Parathyroid adenoma (tissue), 2 donors: ENCODE results near the gene IL22RA2.

Source experiments
- H2AFZ ChIP-seq: fragments of 300-600 bp; sonication (generic); one replicate; pipeline ENCODE4 v1.7.0; 2017; ENCODE audit warnings: antibody characterized with exemption, mild to moderate bottlenecking
- H3K27ac ChIP-seq: fragments of 300-600 bp; sonication (generic); one replicate; pipeline ENCODE4 v1.7.0; 2017
- H3K27me3 ChIP-seq: fragments of 300-600 bp; sonication (generic); one replicate; pipeline ENCODE4 v1.7.0; 2017; ENCODE audit warnings: low read length; ENCODE audit not compliant: control insufficient read depth, insufficient read depth
- H3K36me3 ChIP-seq: fragments of 300-600 bp; sonication (generic); one replicate; pipeline ENCODE4 v1.7.0; 2017; ENCODE audit warnings: low read length; ENCODE audit not compliant: control insufficient read depth, insufficient read depth
- H3K4me1 ChIP-seq: fragments of 300-600 bp; sonication (generic); one replicate; pipeline ENCODE4 v1.7.0; 2017; ENCODE audit warnings: control low read depth
- H3K4me2 ChIP-seq: fragments of 300-600 bp; sonication (generic); one replicate; pipeline ENCODE4 v1.7.0; 2017; ENCODE audit warnings: low read length
- H3K4me3 ChIP-seq: fragments of 300-600 bp; sonication (generic); one replicate; pipeline ENCODE4 v1.7.0; 2017; ENCODE audit warnings: low read depth, low read length
- H3K79me2 ChIP-seq: fragments of 300-600 bp; sonication (generic); one replicate; pipeline ENCODE4 v1.7.0; 2017; ENCODE audit warnings: control low read depth
- H3K9ac ChIP-seq: fragments of 300-600 bp; sonication (generic); one replicate; pipeline ENCODE4 v1.7.0; 2017; ENCODE audit warnings: mild to moderate bottlenecking
- H3K9me3 ChIP-seq: fragments of 300-600 bp; sonication (generic); one replicate; pipeline ENCODE4 v1.7.0; 2017; ENCODE audit warnings: low read length; ENCODE audit not compliant: control insufficient read depth
- CTCF ChIP-seq: fragments of 300-600 bp; sonication (generic); IDR thresholded peaks from one replicate; pipeline ENCODE4 v1.7.0; 2017; ENCODE audit warnings: antibody characterized with exemption, mild to moderate bottlenecking
- donor health status: primary hyperparathyroidism.

IL22RA2 gene

GRCh38 chr6:137119196-137120104 lies 54.0 kb downstream of the IL22RA2 start:
- Histone ChIP-seq H3K9ac (no peak overlapping the region), H3K27me3 (no peaks in the 10 kb centered on the region), H3K79me2 (no peaks in the 10 kb centered on the region), H3K4me1 (peaks cover 11% of the 10 kb centered on the region), H3K4me3 (no peak overlapping the region), H2AFZ (no peak overlapping the region), H3K9me3 (no peaks in the 10 kb centered on the region), H3K36me3 (no peaks in the 10 kb centered on the region), H3K27ac (no peak overlapping the region), H3K4me2 (no peak overlapping the region)
- no peak for TF ChIP-seq CTCF

DNA sequence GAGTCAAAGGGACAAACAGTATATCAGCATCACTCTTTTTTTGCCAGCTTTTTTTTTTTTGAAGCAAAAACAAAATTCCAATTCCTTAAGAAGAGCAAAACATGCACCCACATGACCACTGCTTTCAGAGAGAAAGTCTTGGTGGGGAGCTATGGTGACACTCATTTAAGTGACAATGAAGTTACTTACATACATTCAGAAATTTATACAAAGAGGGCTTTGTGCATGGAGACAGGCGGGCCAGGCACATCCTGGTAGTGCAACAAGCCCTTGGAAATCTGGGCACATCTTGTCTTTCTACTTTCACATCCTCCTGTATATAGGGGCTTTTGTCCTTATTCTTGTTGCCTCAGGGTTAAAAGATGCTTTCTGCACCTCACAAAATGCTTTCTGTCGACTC lies 55.9 kb downstream of the IL22RA2 start:
- no peak for TF ChIP-seq CTCF
- Histone ChIP-seq H3K36me3 (no peaks in the 10 kb centered on the region), H3K9ac (no peak overlapping the region), H3K27me3 (no peaks in the 10 kb centered on the region), H3K9me3 (no peaks in the 10 kb centered on the region), H2AFZ (no peak overlapping the region), H3K79me2 (no peaks in the 10 kb centered on the region), H3K4me3 (no peak overlapping the region), H3K4me2 (no peak overlapping the region), H3K4me1 (peaks cover 11% of the 10 kb centered on the region), H3K27ac (no peak overlapping the region)

DNA sequence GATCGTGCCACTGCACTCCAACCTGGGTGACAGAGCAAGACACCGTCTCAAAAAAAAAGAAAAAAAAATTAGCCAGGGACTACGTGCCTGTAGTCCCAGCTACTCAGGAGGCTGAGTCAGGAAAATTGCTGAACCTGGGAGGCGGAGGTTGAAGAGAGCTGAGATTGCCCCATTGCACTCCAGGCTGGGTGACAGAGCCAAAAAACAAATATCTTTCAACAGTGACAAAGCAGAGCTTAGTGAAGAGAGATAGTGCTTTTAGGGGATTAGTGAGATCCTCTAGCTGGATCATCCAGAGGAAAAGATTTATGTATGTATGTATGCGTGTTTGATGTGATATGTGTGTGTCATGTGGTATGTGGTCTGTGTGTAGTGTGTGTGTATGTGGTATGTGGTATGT lies 56.6 kb downstream of the IL22RA2 start:
- H3K9me3 ChIP-seq: no peaks in the 10 kb centered on the region
- H3K4me1 ChIP-seq: peaks cover 11% of the 10 kb centered on the region
- no peak for TF ChIP-seq CTCF
- no peaks in the 10 kb centered on the region for H3K27me3 ChIP-seq
- H3K9ac ChIP-seq: no peak overlapping the region
- H3K4me3 ChIP-seq: no peak overlapping the region
- no peaks in the 10 kb centered on the region for H3K79me2 ChIP-seq
- no peak overlapping the region for H3K27ac ChIP-seq
- H3K4me2 ChIP-seq: no peak overlapping the region
- no peak overlapping the region for H2AFZ ChIP-seq
- H3K36me3 ChIP-seq: no peaks in the 10 kb centered on the region

DNA sequence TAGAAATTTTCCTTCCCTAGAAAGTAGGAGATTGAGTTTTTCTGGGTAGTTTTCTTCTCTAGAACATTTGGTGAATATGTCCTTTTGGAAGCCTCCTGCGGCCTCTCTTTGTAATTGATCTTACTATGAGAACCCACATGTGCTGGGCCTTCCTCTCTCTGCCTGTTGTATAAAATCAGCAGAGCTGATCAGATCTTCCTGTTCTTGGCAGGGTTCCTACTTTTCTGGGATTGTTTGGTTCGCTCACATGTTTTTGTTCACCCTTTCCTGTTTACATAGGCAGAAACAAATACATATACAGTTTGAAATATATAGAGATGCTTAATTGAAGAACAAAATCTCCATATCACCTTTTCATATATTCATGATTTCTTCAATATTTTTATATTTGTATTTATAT lies 57.8 kb downstream of the IL22RA2 start:
- H3K4me3 ChIP-seq: no peak overlapping the region
- TF ChIP-seq CTCF: no peak
- no peak overlapping the region for H2AFZ ChIP-seq

DNA sequence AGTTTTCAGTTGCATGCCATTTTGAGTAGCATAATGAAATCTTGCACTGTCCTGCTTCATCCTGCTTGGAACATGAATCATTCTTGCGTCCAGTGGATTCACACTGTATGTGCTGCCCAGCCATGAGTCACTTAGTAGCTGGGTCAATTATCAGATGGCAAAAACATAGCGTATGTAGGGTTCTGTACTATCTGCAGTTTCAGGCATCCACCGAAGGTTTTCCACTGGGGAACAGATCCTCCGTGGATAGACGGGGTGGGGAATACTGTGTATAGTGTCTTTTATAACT lies 61.4 kb downstream of the IL22RA2 start:
- Histone ChIP-seq H3K4me3 (no peak overlapping the region), H3K9ac (no peak overlapping the region), H3K36me3 (no peaks in the 10 kb centered on the region), H3K79me2 (no peaks in the 10 kb centered on the region), H3K4me1 (peaks cover 11% of the 10 kb centered on the region), H3K27me3 (no peaks in the 10 kb centered on the region), H3K9me3 (no peaks in the 10 kb centered on the region), H3K27ac (no peak overlapping the region), H3K4me2 (no peak overlapping the region), H2AFZ (no peak overlapping the region)
- no peak for TF ChIP-seq CTCF

More for the DNA sequence above, 57.8 kb downstream of the IL22RA2 start:
- H3K27ac ChIP-seq: no peak overlapping the region
- H3K9me3 ChIP-seq: no peaks in the 10 kb centered on the region
- no peaks in the 10 kb centered on the region for H3K27me3 ChIP-seq
- no peaks in the 10 kb centered on the region for H3K79me2 ChIP-seq
- H3K4me2 ChIP-seq: peak overlapping the region; percentile 7
- no peaks in the 10 kb centered on the region for H3K36me3 ChIP-seq
- H3K9ac ChIP-seq: no peak overlapping the region
- H3K4me1 ChIP-seq: peaks cover 11% of the 10 kb centered on the region
